HG02970 (cell line): ENCODE data around the gene NUAK2.
"Not testable (repeated sequence)": the region's sequence is repeated elsewhere in the genome, so short reads cannot be mapped to it uniquely, and the experiment has no call there.

ENCODE experiments used
- ATAC-seq: cut with Tn5 transposase; IDR thresholded peaks from one replicate; pipeline ENCODE4 v1.9.1; 2021; ENCODE audit warnings: mild to moderate bottlenecking, moderate library complexity, moderate number of reproducible peaks; ENCODE audit not compliant: unreplicated experiment, low FRiP score

Gene NUAK2

GRCh38 chr1:205321162-205321958 is at the start of gene NUAK2:
Gene NUAK2 (minus strand): TSS chr1:205321745. CDS start chr1:205321628, 117 bp downstream.
- no peak for ATAC-seq

- ATAC-seq = no peak
Measured at GRCh38 chr1:205370780-205371179, 49.2 kb upstream of the NUAK2 start.

- ATAC-seq = no peak
Measured at GRCh38 chr1:205369701-205370123, 48.2 kb upstream of the NUAK2 start.

- no peak for ATAC-seq
Measured at GRCh38 chr1:205368478-205368877, 46.9 kb upstream of the NUAK2 start.

GRCh38 chr1:205365945-205366463 is 44.5 kb upstream of the NUAK2 start:
- no peak for ATAC-seq

- ATAC-seq = not testable (repeated sequence)
Measured at GRCh38 chr1:205365086-205365485, 43.5 kb upstream of the NUAK2 start.

- ATAC-seq = no peak
Measured at GRCh38 chr1:205360891-205361290, 39.3 kb upstream of the NUAK2 start.

GRCh38 chr1:205359771-205360565 is 38.4 kb upstream of the NUAK2 start:
- no peak for ATAC-seq

- no peak for ATAC-seq
Measured at GRCh38 chr1:205358579-205358978, 37.0 kb upstream of the NUAK2 start.

GRCh38 chr1:205357567-205357966 is 36.0 kb upstream of the NUAK2 start:
- ATAC-seq = no peak

- no peak for ATAC-seq
Measured at GRCh38 chr1:205356440-205357139, 35.0 kb upstream of the NUAK2 start, which contains the start of gene KLHDC8A. Gene KLHDC8A (minus strand): TSS chr1:205356922. CDS start chr1:205343604, 13,318 bp downstream.

- no peak for ATAC-seq
Measured at GRCh38 chr1:205355075-205355453, 33.5 kb upstream of the NUAK2 start.

- no peak for ATAC-seq
Measured at GRCh38 chr1:205354259-205355074, 32.9 kb upstream of the NUAK2 start.

- no peak for ATAC-seq
Measured at GRCh38 chr1:205353612-205354011, 32.1 kb upstream of the NUAK2 start.

- ATAC-seq = no peak
Measured at GRCh38 chr1:205353191-205353590, 31.6 kb upstream of the NUAK2 start.

- no peak for ATAC-seq
Measured at GRCh38 chr1:205351984-205352713, 30.6 kb upstream of the NUAK2 start.

- no peak for ATAC-seq
Measured at GRCh38 chr1:205350691-205351141, 29.2 kb upstream of the NUAK2 start.

GRCh38 chr1:205350124-205350523 is 28.6 kb upstream of the NUAK2 start:
- ATAC-seq = no peak
